Fibroblast of pulmonary artery (primary cell): ENCODE results near the gene TGM2.

ENCODE experiments used
- DNase-seq: peaks from one replicate; pipeline ENCODE4 v3.0.0-alpha.2; 2010; ENCODE audit warnings: low read depth
- H3K4me3 ChIP-seq: replicated peaks from 2 replicates; pipeline ENCODE4 v1.5.1; 2011; ENCODE audit warnings: low read depth, mild to moderate bottlenecking, control low read depth, low read length, moderate library complexity
- CTCF ChIP-seq: IDR thresholded peaks from 2 replicates; pipeline ENCODE4 v1.5.1; 2011; ENCODE audit warnings: mild to moderate bottlenecking, control low read depth, low read length, inconsistent platforms; ENCODE audit errors: missing control alignments

TGM2 gene

GRCh38 chr20:38209736-38210405 is 44.8 kb upstream of the TGM2 start:
- H3K4me3 ChIP-seq, result no peak overlapping the region
- TF ChIP-seq CTCF, result no peak
- DNase-seq, result no peak

- DNase-seq, result no peak
- TF ChIP-seq CTCF, result no peak
- H3K4me3 ChIP-seq, result no peak overlapping the region
Observed at GRCh38 chr20:38209054-38209675, 44.1 kb upstream of the TGM2 start.

- DNase-seq, result no peak
- TF ChIP-seq CTCF, result no peak
- no peak overlapping the region for H3K4me3 ChIP-seq
Observed at GRCh38 chr20:38208523-38208922, 43.5 kb upstream of the TGM2 start.

- no peak overlapping the region for H3K4me3 ChIP-seq
- no peak for TF ChIP-seq CTCF
- DNase-seq, result no peak
Observed at GRCh38 chr20:38208088-38208487, 43.0 kb upstream of the TGM2 start.

- no peak for DNase-seq
- H3K4me3 ChIP-seq, result no peak overlapping the region
- no peak for TF ChIP-seq CTCF
Observed at GRCh38 chr20:38207621-38208020, 42.6 kb upstream of the TGM2 start.

- no peak for DNase-seq
- no peak overlapping the region for H3K4me3 ChIP-seq
- no peak for TF ChIP-seq CTCF
Observed at GRCh38 chr20:38205001-38205400, 39.9 kb upstream of the TGM2 start.

GRCh38 chr20:38203981-38204357 is 38.9 kb upstream of the TGM2 start:
- DNase-seq, result no peak
- H3K4me3 ChIP-seq, result no peak overlapping the region
- no peak for TF ChIP-seq CTCF
